ENCODE measurements around the gene RNF10.
"Not testable (repeated sequence)": the region's sequence is repeated elsewhere in the genome, so short reads cannot be mapped to it uniquely, and the experiment has no call there.

The RNF10 gene

GRCh38 chr12:120592121-120593049 lies 58.2 kb downstream of the RNF10 start:
- H3K4me1 ChIP-seq, result no peaks in the 10 kb centered on the region
- in situ Hi-C loops (cut with MboI; ENCODE audit: low sequenced_read_pairs), result no loop called here
- no peak for DNase-seq (ENCODE audit: low spot score in 2 of 2)
- no peaks in the 10 kb centered on the region for H3K9me3 ChIP-seq
- H3K4me3 ChIP-seq, result no peak overlapping the region
- H3K27me3 ChIP-seq (ENCODE audit: low read depth), result no peaks in the 10 kb centered on the region
- H3K36me3 ChIP-seq (replicated peaks), result no peaks in the 10 kb centered on the region

GRCh38 chr12:120596901-120597300 lies 62.7 kb downstream of the RNF10 start:
- Histone ChIP-seq H3K36me3 (replicated peaks) (no peaks in the 10 kb centered on the region), H3K4me1 (peaks cover 19% of the 10 kb centered on the region), H3K9me3 (no peaks in the 10 kb centered on the region), H3K4me3 (no peak overlapping the region), H3K27me3 (ENCODE audit: low read depth) (no peaks in the 10 kb centered on the region)
- no peak for DNase-seq (ENCODE audit: low spot score in 2 of 2)
- in situ Hi-C loops (cut with MboI; ENCODE audit: low sequenced_read_pairs), result no loop called here

- Histone ChIP-seq H3K4me1 (peaks cover 19% of the 10 kb centered on the region), H3K36me3 (replicated peaks) (no peaks in the 10 kb centered on the region), H3K4me3 (no peak overlapping the region), H3K27me3 (ENCODE audit: low read depth) (no peaks in the 10 kb centered on the region), H3K9me3 (no peaks in the 10 kb centered on the region)
- in situ Hi-C loops (cut with MboI; ENCODE audit: low sequenced_read_pairs), result no loop called here
- DNase-seq (ENCODE audit: low spot score in 2 of 2), result no peak
Measured at GRCh38 chr12:120597861-120598260, 63.7 kb downstream of the RNF10 start.

- Histone ChIP-seq H3K27me3 (ENCODE audit: low read depth) (no peaks in the 10 kb centered on the region), H3K4me3 (no peak overlapping the region), H3K4me1 (peaks cover 19% of the 10 kb centered on the region), H3K36me3 (replicated peaks) (no peaks in the 10 kb centered on the region), H3K9me3 (no peaks in the 10 kb centered on the region)
- in situ Hi-C loops (cut with MboI; ENCODE audit: low sequenced_read_pairs), result no loop called here
- no peak for DNase-seq (ENCODE audit: low spot score in 2 of 2)
Measured at GRCh38 chr12:120598674-120599463, 64.7 kb downstream of the RNF10 start.

GRCh38 chr12:120599672-120600552 lies 65.8 kb downstream of the RNF10 start:
- no peaks in the 10 kb centered on the region for H3K27me3 ChIP-seq (ENCODE audit: low read depth)
- peak in 1 of 2 experiments; percentile 33 for DNase-seq (ENCODE audit: low spot score in 2 of 2)
- H3K36me3 ChIP-seq (replicated peaks), result no peaks in the 10 kb centered on the region
- in situ Hi-C loops (cut with MboI; ENCODE audit: low sequenced_read_pairs), result no loop called here
- peaks cover 19% of the 10 kb centered on the region for H3K4me1 ChIP-seq
- no peak overlapping the region for H3K4me3 ChIP-seq
- H3K9me3 ChIP-seq, result no peaks in the 10 kb centered on the region

GRCh38 chr12:120602416-120602815 lies 68.3 kb downstream of the RNF10 start:
- H3K36me3 ChIP-seq (replicated peaks); in situ Hi-C loops (cut with MboI; ENCODE audit: low sequenced_read_pairs); H3K9me3 ChIP-seq; H3K4me3 ChIP-seq; H3K27me3 ChIP-seq (ENCODE audit: low read depth); DNase-seq (ENCODE audit: low spot score in 2 of 2): not testable (repeated sequence)
- peaks cover 19% of the 10 kb centered on the region for H3K4me1 ChIP-seq

- Histone ChIP-seq H3K27me3 (ENCODE audit: low read depth) (no peaks in the 10 kb centered on the region), H3K4me3 (no peak overlapping the region), H3K4me1 (no peaks in the 10 kb centered on the region), H3K36me3 (replicated peaks) (no peaks in the 10 kb centered on the region), H3K9me3 (no peaks in the 10 kb centered on the region)
- no peak for DNase-seq (ENCODE audit: low spot score in 2 of 2)
- in situ Hi-C loops (cut with MboI; ENCODE audit: low sequenced_read_pairs), result no loop called here
Measured at GRCh38 chr12:120610560-120610959, 76.4 kb downstream of the RNF10 start.

- H3K36me3 ChIP-seq (replicated peaks); H3K4me1 ChIP-seq; H3K27me3 ChIP-seq (ENCODE audit: low read depth); H3K4me3 ChIP-seq; in situ Hi-C loops (cut with MboI; ENCODE audit: low sequenced_read_pairs); H3K9me3 ChIP-seq; DNase-seq (ENCODE audit: low spot score in 2 of 2): not testable (repeated sequence)
Measured at GRCh38 chr12:120611534-120611933, 77.4 kb downstream of the RNF10 start.

GRCh38 chr12:120614848-120615247 lies 80.7 kb downstream of the RNF10 start:
- in situ Hi-C loops (cut with MboI; ENCODE audit: low sequenced_read_pairs), result no loop called here
- peaks cover 11% of the 10 kb centered on the region for H3K27me3 ChIP-seq (ENCODE audit: low read depth)
- no peak for DNase-seq (ENCODE audit: low spot score in 2 of 2)
- no peak overlapping the region for H3K4me3 ChIP-seq
- H3K36me3 ChIP-seq (replicated peaks), result no peaks in the 10 kb centered on the region
- H3K4me1 ChIP-seq, result no peaks in the 10 kb centered on the region
- no peaks in the 10 kb centered on the region for H3K9me3 ChIP-seq

GRCh38 chr12:120617193-120617592 lies 83.0 kb downstream of the RNF10 start:
- peaks cover 11% of the 10 kb centered on the region for H3K27me3 ChIP-seq (ENCODE audit: low read depth)
- DNase-seq (ENCODE audit: low spot score in 2 of 2); in situ Hi-C loops (cut with MboI; ENCODE audit: low sequenced_read_pairs); H3K4me1 ChIP-seq; H3K4me3 ChIP-seq; H3K9me3 ChIP-seq; H3K36me3 ChIP-seq (replicated peaks): not testable (repeated sequence)

GRCh38 chr12:120617767-120618166 lies 83.6 kb downstream of the RNF10 start:
- DNase-seq (ENCODE audit: low spot score in 2 of 2); in situ Hi-C loops (cut with MboI; ENCODE audit: low sequenced_read_pairs); H3K9me3 ChIP-seq; H3K36me3 ChIP-seq (replicated peaks); H3K4me1 ChIP-seq; H3K4me3 ChIP-seq: not testable (repeated sequence)
- H3K27me3 ChIP-seq (ENCODE audit: low read depth), result peaks cover 11% of the 10 kb centered on the region

- Histone ChIP-seq H3K27me3 (ENCODE audit: low read depth) (peaks cover 11% of the 10 kb centered on the region), H3K9me3 (no peaks in the 10 kb centered on the region), H3K4me3 (no peak overlapping the region), H3K36me3 (replicated peaks) (no peaks in the 10 kb centered on the region), H3K4me1 (no peaks in the 10 kb centered on the region)
- DNase-seq (ENCODE audit: low spot score in 2 of 2), result no peak
- in situ Hi-C loops (cut with MboI; ENCODE audit: low sequenced_read_pairs), result no loop called here
Measured at GRCh38 chr12:120618954-120619615, 84.9 kb downstream of the RNF10 start.

GRCh38 chr12:120620624-120621023 lies 86.5 kb downstream of the RNF10 start:
- in situ Hi-C loops (cut with MboI; ENCODE audit: low sequenced_read_pairs), result no loop called here
- H3K27me3 ChIP-seq (ENCODE audit: low read depth), result peaks cover 11% of the 10 kb centered on the region
- H3K4me3 ChIP-seq, result no peak overlapping the region
- no peaks in the 10 kb centered on the region for H3K4me1 ChIP-seq
- DNase-seq (ENCODE audit: low spot score in 2 of 2), result no peak
- no peaks in the 10 kb centered on the region for H3K9me3 ChIP-seq
- no peaks in the 10 kb centered on the region for H3K36me3 ChIP-seq (replicated peaks)

Measured in HAP-1 (cell line).